Activated T-helper 1 cell treated with anti-CD3 and anti-CD28 coated beads, Interleukin-12 subunit alpha, Interleukin-12 subunit beta, Interleukin-2, Interleukin-4 antibody, amounts not matched to agents 30 ng/mL and 10 ng/mL and 1 ng/mL, durations not matched to agents 14 hours and 24 hours and 36 hours (primary cell): Measurements from ENCODE around the gene KRTAP4-1. TPM values are rescaled to one million over a fixed set of nuclear protein-coding genes. Genes with fewer than 3 reads are reported as not detected.
"Not testable (repeated sequence)": the region's sequence is repeated elsewhere in the genome, so short reads cannot be mapped to it uniquely, and the experiment has no call there.

Source experiments
- DNase-seq: peaks from one replicate; pipeline ENCODE4 v3.0.0; 2021; ENCODE audit warnings: low spot score
- H3K27ac Mint-ChIP-seq: one replicate; pipeline ENCODE4 v1.8.0; 2021; ENCODE audit warnings: mild to moderate bottlenecking, mixed read lengths
- H3K27me3 Mint-ChIP-seq: one replicate; pipeline ENCODE4 v1.8.0; 2022; ENCODE audit warnings: mild to moderate bottlenecking, moderate library complexity, mixed read lengths; ENCODE audit not compliant: insufficient read depth
- H3K36me3 Mint-ChIP-seq: one replicate; pipeline ENCODE4 v1.8.0; 2021; ENCODE audit warnings: low read depth, mixed read lengths
- H3K4me1 Mint-ChIP-seq: one replicate; pipeline ENCODE4 v1.8.0; 2021; ENCODE audit warnings: low read depth, mixed read lengths
- H3K4me3 Mint-ChIP-seq: one replicate; pipeline ENCODE4 v1.8.0; 2021; ENCODE audit warnings: mild to moderate bottlenecking, moderate library complexity, mixed read lengths
- H3K9me3 Mint-ChIP-seq: one replicate; pipeline ENCODE4 v1.8.0; 2021; ENCODE audit warnings: mixed read lengths
- intact Hi-C: fragments of 100-400 bp; cut with micrococcal nuclease; formaldehyde crosslinking; loops from one replicate; pipeline ENCODE4 v1.15.1; 2024
- total RNA-seq: library from RNA; stranded (reverse); gene quantifications from 2 replicates; pipeline ENCODE4 v1.2.3, GENCODE V29; 2022

Gene KRTAP4-1
- total RNA-seq, 1 donor from 2014 or later = not detected

- Mint-ChIP-seq H3K36me3 (no peaks in the 10 kb centered on the region), H3K4me3 (no peak overlapping the region), H3K9me3 (peaks cover 3% of the 10 kb centered on the region), H3K4me1 (no peaks in the 10 kb centered on the region), H3K27me3 (peaks cover 10% of the 10 kb centered on the region), H3K27ac (no peak overlapping the region)
- no peak for DNase-seq
- intact Hi-C loops = no loop called here
Observed at GRCh38 chr17:41190328-41190727, 5.6 kb upstream of the KRTAP4-1 start.

DNA sequence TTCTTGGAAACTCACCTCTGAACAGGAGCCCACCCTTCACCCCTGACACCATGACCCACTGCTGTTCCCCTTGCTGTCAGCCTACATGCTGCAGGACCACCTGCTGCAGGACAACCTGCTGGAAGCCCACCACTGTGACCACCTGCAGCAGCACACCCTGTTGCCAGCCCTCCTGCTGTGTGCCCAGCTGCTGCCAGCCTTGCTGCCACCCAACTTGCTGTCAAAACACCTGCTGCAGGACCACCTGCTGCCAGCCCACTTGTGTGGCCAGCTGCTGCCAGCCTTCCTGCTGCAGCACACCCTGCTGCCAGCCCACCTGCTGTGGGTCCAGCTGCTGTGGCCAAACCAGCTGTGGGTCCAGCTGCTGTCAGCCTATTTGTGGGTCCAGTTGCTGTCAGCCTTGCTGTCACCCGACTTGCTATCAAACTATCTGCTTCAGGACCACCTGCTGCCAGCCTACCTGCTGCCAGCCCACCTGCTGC lies 5.2 kb upstream of the KRTAP4-1 start, which contains the start of gene KRTAP9-1:
Gene KRTAP9-1 (plus strand): TSS at position 51 of the 482 bp plus-strand sequence. CDS start 0 bp downstream, at position 51.
- H3K36me3 Mint-ChIP-seq, H3K27ac Mint-ChIP-seq, H3K4me1 Mint-ChIP-seq, intact Hi-C loops, DNase-seq, H3K4me3 Mint-ChIP-seq, H3K9me3 Mint-ChIP-seq: not testable (repeated sequence)
- H3K27me3 Mint-ChIP-seq = peaks cover 10% of the 10 kb centered on the region

GRCh38 chr17:41186872-41187271 lies 2.2 kb upstream of the KRTAP4-1 start:
- H3K4me1 Mint-ChIP-seq = no peaks in the 10 kb centered on the region
- H3K9me3 Mint-ChIP-seq = no peaks in the 10 kb centered on the region
- intact Hi-C loops = no loop called here
- no peak for DNase-seq
- H3K27ac Mint-ChIP-seq = no peak overlapping the region
- H3K36me3 Mint-ChIP-seq = no peaks in the 10 kb centered on the region
- peaks cover 13% of the 10 kb centered on the region for H3K27me3 Mint-ChIP-seq
- H3K4me3 Mint-ChIP-seq = no peak overlapping the region

GRCh38 chr17:41185001-41185400 lies 290 bp upstream of the KRTAP4-1 start:
- intact Hi-C loops = no loop called here
- Mint-ChIP-seq H3K4me3 (no peak overlapping the region), H3K36me3 (no peaks in the 10 kb centered on the region), H3K4me1 (no peaks in the 10 kb centered on the region), H3K9me3 (no peaks in the 10 kb centered on the region), H3K27me3 (peaks cover 5% of the 10 kb centered on the region), H3K27ac (no peak overlapping the region)
- DNase-seq = no peak

DNA sequence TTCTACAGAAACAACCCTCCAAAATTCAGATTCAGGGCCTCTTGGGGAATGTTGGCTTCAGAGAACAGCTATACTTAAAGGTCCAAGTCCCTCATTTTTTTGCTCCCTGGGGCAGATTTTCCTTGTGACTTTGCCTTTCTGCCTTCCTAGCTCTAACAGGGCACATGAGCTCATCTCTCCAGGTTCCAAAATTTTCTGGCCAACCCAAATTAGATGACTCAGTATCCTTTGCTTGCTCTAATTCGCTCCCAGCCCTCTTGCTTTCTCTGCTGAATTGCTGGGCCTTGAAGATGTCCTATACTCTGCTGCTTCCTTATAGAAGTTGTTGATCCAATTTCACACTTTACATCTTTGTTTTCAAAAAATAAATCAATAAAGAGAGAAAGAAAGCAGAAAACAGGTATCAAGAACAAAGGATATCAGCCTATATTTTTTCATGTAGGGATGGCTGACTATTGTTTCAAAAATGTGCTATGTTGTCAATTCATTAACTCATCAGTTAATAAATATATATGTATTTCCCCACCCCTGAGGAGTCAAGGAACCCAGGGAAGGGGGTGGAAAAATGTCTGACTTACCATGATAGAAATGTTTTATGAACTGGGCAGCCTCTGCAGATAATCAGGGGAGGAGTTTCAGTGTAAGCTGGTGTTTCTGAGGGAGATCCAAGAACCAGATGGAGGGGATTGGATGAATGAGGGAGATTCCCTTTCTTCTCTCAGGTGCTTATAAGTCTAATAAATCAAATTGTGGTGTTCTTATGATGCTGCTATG lies 5.7 kb downstream of the KRTAP4-1 start:
- H3K27ac Mint-ChIP-seq = no peak overlapping the region
- intact Hi-C loops = no loop called here

GRCh38 chr17:41178341-41178740 lies 6.4 kb downstream of the KRTAP4-1 start:
- no peaks in the 10 kb centered on the region for H3K9me3 Mint-ChIP-seq
- H3K27me3 Mint-ChIP-seq = peaks cover 1% of the 10 kb centered on the region
- H3K4me3 Mint-ChIP-seq = no peak overlapping the region
- no peak overlapping the region for H3K27ac Mint-ChIP-seq
- intact Hi-C loops = no loop called here
- no peaks in the 10 kb centered on the region for H3K36me3 Mint-ChIP-seq
- no peak for DNase-seq
- no peaks in the 10 kb centered on the region for H3K4me1 Mint-ChIP-seq

More for the DNA sequence above, 5.7 kb downstream of the KRTAP4-1 start:
- H3K4me3 Mint-ChIP-seq = no peak overlapping the region
- H3K9me3 Mint-ChIP-seq = no peaks in the 10 kb centered on the region
- H3K36me3 Mint-ChIP-seq = no peaks in the 10 kb centered on the region
- DNase-seq = no peak
- H3K27me3 Mint-ChIP-seq = no peaks in the 10 kb centered on the region
- no peaks in the 10 kb centered on the region for H3K4me1 Mint-ChIP-seq

GRCh38 chr17:41177727-41178271 lies 6.9 kb downstream of the KRTAP4-1 start, which contains the start of gene KRTAP4-2:
TSS of gene KRTAP4-2 (minus strand) at chr17:41178221. CDS start at chr17:41178164, 57 bp downstream.
- no peak for DNase-seq
- Mint-ChIP-seq H3K27me3 (peaks cover 1% of the 10 kb centered on the region), H3K4me3 (no peak within 1 kb of the TSS)

DNA sequence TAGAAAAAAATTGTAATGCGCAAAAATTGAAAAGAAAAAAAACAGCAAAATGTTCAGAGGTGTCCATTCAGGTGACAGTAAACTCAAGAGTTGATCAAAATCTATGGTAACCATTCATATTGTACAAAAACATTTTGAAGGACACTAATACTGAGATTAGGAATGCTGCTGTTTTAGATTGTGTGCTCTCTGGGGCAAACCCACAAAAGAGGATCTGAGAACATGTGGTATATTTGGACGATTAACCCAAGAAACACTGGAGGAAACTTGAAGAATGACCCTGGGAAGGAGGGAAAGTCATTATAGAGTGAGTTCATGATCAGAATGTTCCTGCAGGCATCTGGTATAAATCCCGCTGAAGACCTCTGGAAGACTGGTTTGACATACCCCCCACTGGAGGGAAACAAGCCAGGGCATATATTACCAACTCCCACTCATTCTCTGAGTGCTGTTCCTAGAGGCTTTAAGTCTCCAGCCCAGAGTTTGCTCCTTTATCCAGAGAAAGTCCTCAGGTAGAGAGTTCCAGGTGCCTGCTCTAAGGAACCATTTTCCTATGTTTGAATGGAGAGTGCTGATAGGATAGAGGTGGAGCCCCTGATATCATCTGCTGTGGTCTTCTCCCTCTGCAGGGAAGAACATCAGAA lies 7.8 kb downstream of the KRTAP4-1 start:
- no peaks in the 10 kb centered on the region for H3K4me1 Mint-ChIP-seq
- intact Hi-C loops = no loop called here
- no peak overlapping the region for H3K4me3 Mint-ChIP-seq
- H3K36me3 Mint-ChIP-seq = no peaks in the 10 kb centered on the region
- no peak overlapping the region for H3K27ac Mint-ChIP-seq
- no peaks in the 10 kb centered on the region for H3K9me3 Mint-ChIP-seq
- peaks cover 5% of the 10 kb centered on the region for H3K27me3 Mint-ChIP-seq
- DNase-seq = no peak

More at GRCh38 chr17:41177727-41178271, 6.9 kb downstream of the KRTAP4-1 start, which contains the start of gene KRTAP4-2:
- H3K27ac Mint-ChIP-seq = no peak within 1 kb of the TSS
- no peaks in the 10 kb centered on the region for H3K4me1 Mint-ChIP-seq
- intact Hi-C loops = no loop called here
- no peaks in the 10 kb centered on the region for H3K9me3 Mint-ChIP-seq
- H3K36me3 Mint-ChIP-seq = no peaks in the 10 kb centered on the region

DNA sequence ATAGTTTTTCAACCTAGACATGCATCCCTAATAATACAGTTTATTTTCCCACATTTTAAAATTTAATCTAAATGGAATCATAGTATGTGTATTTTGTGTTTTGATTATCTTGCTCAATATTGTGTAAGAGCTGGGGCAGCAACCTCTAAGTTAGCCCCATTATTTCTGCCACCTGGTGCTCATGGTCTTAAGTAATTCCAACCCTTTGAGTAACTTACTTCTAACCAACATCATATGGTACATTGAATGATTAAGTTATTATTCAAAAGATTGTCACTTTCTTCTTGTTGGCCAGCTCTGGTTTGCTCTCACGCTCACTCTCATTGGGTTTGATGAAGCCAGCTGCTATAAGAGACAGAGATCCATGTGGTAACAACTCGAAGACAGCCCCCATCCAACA lies 12.8 kb downstream of the KRTAP4-1 start:
- Mint-ChIP-seq H3K9me3 (no peaks in the 10 kb centered on the region), H3K4me1 (no peaks in the 10 kb centered on the region), H3K36me3 (no peaks in the 10 kb centered on the region), H3K27ac (no peak overlapping the region), H3K27me3 (peaks cover 5% of the 10 kb centered on the region), H3K4me3 (no peak overlapping the region)
- intact Hi-C loops = no loop called here
- DNase-seq = no peak

DNA sequence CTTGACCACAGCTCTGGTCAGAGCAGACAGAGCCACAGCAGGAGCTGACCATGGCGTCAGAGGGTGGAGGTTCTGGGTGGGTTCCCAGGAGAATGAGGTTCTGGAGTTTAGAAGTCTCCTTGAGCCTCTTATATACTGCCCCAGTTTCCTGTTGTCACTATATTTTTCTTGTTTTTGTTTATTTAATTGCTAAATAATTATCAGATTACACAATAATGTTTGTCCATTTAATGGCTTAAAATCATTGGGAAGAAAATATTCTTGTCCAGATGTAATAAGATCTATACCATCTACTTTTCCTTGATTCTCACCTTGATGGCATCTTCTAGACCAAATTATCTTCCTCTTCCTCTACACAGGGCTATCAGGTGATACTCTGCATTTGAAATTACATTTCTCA lies 16.6 kb downstream of the KRTAP4-1 start, which contains the start of gene KRTAP4-3:
Gene KRTAP4-3 (minus strand): TSS at position 101 of the 400 bp plus-strand sequence. CDS start 49 bp downstream, at position 52.
- intact Hi-C loops = no loop called here
- Mint-ChIP-seq H3K9me3 (no peaks in the 10 kb centered on the region), H3K27ac (no peak within 1 kb of the TSS), H3K27me3 (peaks cover 3% of the 10 kb centered on the region), H3K36me3 (no peaks in the 10 kb centered on the region), H3K4me3 (no peak within 1 kb of the TSS), H3K4me1 (no peaks in the 10 kb centered on the region)
- no peak for DNase-seq

- H3K27ac Mint-ChIP-seq = no peak overlapping the region
- no peaks in the 10 kb centered on the region for H3K4me1 Mint-ChIP-seq
- no peak for DNase-seq
- intact Hi-C loops = no loop called here
- no peaks in the 10 kb centered on the region for H3K36me3 Mint-ChIP-seq
- H3K27me3 Mint-ChIP-seq = peaks cover 3% of the 10 kb centered on the region
- H3K4me3 Mint-ChIP-seq = no peak overlapping the region
- H3K9me3 Mint-ChIP-seq = no peaks in the 10 kb centered on the region
Observed at GRCh38 chr17:41167561-41167960, 17.1 kb downstream of the KRTAP4-1 start.

GRCh38 chr17:41163828-41164227 lies 20.9 kb downstream of the KRTAP4-1 start:
- no peaks in the 10 kb centered on the region for H3K36me3 Mint-ChIP-seq
- H3K9me3 Mint-ChIP-seq = no peaks in the 10 kb centered on the region
- no peaks in the 10 kb centered on the region for H3K4me1 Mint-ChIP-seq
- no peak for DNase-seq
- intact Hi-C loops = no loop called here
- H3K27me3 Mint-ChIP-seq = no peaks in the 10 kb centered on the region
- H3K4me3 Mint-ChIP-seq = no peak overlapping the region
- H3K27ac Mint-ChIP-seq = no peak overlapping the region

DNA sequence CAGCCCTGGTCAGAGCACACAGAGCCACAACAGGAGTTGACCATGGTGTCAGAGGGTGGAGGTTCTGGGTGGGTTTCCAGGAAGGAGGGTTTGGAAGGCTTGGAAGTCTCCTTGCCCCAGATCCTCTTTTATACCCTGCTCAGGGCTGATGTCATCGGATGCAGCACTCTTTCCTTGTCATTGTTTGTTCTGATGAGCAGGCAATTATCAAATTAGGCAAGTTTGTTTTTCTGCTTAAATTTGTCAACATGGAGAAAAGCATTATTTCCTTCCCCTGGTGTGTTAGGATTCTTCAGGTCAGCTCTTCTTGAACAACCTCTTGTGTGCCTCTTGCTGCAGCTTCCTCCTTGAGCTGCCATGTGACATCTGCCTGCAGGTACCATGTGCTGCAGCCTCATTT lies 24.1 kb downstream of the KRTAP4-1 start, which contains the start of gene KRTAP4-4:
Gene KRTAP4-4 (minus strand): TSS at position 101 of the 400 bp plus-strand sequence. CDS start 57 bp downstream, at position 44.
- H3K27me3 Mint-ChIP-seq = peaks cover 2% of the 10 kb centered on the region
- no peaks in the 10 kb centered on the region for H3K36me3 Mint-ChIP-seq
- no peak within 1 kb of the TSS for H3K4me3 Mint-ChIP-seq
- intact Hi-C loops = no loop called here
- no peaks in the 10 kb centered on the region for H3K9me3 Mint-ChIP-seq
- no peak for DNase-seq
- no peak within 1 kb of the TSS for H3K27ac Mint-ChIP-seq
- H3K4me1 Mint-ChIP-seq = no peaks in the 10 kb centered on the region
